ENCODE results near the gene SLC13A4.

DNA sequence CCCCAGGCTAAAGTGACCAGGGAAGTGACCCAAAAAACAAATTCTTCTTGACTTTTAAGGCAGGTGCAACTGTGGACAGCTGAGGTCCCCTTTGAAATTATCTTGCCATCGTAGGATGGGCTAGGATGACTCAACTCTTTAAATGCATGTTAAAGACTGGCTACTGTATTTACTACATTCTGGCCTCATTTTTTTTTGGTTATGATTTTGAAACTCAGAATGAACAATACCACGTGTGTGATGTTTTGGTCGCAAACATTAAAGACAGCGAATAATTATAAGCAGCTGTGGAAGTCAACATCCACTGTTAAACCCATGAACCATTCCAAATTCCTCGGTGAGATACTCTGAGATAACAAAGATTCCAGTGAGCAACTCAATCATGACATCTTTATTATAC lies 1.2 kb upstream of the SLC13A4 start:
- TF ChIP-seq, protein P1, sequence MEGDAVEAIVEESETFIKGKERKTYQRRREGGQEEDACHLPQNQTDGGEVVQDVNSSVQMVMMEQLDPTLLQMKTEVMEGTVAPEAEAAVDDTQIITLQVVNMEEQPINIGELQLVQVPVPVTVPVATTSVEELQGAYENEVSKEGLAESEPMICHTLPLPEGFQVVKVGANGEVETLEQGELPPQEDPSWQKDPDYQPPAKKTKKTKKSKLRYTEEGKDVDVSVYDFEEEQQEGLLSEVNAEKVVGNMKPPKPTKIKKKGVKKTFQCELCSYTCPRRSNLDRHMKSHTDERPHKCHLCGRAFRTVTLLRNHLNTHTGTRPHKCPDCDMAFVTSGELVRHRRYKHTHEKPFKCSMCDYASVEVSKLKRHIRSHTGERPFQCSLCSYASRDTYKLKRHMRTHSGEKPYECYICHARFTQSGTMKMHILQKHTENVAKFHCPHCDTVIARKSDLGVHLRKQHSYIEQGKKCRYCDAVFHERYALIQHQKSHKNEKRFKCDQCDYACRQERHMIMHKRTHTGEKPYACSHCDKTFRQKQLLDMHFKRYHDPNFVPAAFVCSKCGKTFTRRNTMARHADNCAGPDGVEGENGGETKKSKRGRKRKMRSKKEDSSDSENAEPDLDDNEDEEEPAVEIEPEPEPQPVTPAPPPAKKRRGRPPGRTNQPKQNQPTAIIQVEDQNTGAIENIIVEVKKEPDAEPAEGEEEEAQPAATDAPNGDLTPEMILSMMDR (conservative IDR thresholded peaks at IDR 0.05 in 1 of 2, IDR thresholded peaks at IDR 0.05 in 1 of 2; ENCODE audit: low read depth in 1 of 2, low read length in 2 of 2) = no peak
- no peak for TF ChIP-seq EZH2 (IDR thresholded peaks at IDR 0.05; ENCODE audit: low read length, missing control alignments)

Measured in fibroblast of lung (primary cell).